GM18951 (cell line): ENCODE measurements around the gene TNP1.

Source experiments
- POLR2A ChIP-seq: IDR thresholded peaks from 4 replicates; pipeline ENCODE4 v1.6.1; 2011; ENCODE audit warnings: mild to moderate bottlenecking; ENCODE audit not compliant: insufficient read length, insufficient read depth; ENCODE audit errors: extremely low read depth
- in situ Hi-C: fragments of 300-500 bp; cut with MboI; formaldehyde crosslinking; loops from one replicate; pipeline ENCODE4 v1.12.0; 2022; ENCODE audit warnings: low sequenced_read_pairs, mixed read lengths, inconsistent platforms; ENCODE audit not compliant: unreplicated experiment

Gene TNP1

GRCh38 chr2:216882876-216883275 lies 23.0 kb upstream of the TNP1 start:
- in situ Hi-C loops, result no loop called here
- TF ChIP-seq POLR2A, result no peak

- in situ Hi-C loops, result no loop called here
- no peak for TF ChIP-seq POLR2A
Measured at GRCh38 chr2:216881411-216881810, 21.5 kb upstream of the TNP1 start.

- in situ Hi-C loops, result no loop called here
- TF ChIP-seq POLR2A, result no peak
Measured at GRCh38 chr2:216880509-216881184, 20.8 kb upstream of the TNP1 start.

GRCh38 chr2:216879727-216880508 lies 20.1 kb upstream of the TNP1 start:
- TF ChIP-seq POLR2A, result no peak
- in situ Hi-C loops, result no loop called here

- in situ Hi-C loops, result no loop called here
Measured at GRCh38 chr2:216878072-216878471, 18.2 kb upstream of the TNP1 start.

GRCh38 chr2:216877085-216877484 lies 17.2 kb upstream of the TNP1 start:
- no peak for TF ChIP-seq POLR2A
- in situ Hi-C loops, result no loop called here

More at GRCh38 chr2:216878072-216878471, 18.2 kb upstream of the TNP1 start:
- no peak for TF ChIP-seq POLR2A

- in situ Hi-C loops, result no loop called here
- no peak for TF ChIP-seq POLR2A
Measured at GRCh38 chr2:216875862-216876261, 16.0 kb upstream of the TNP1 start.

GRCh38 chr2:216873573-216873972 lies 13.7 kb upstream of the TNP1 start:
- in situ Hi-C loops, result no loop called here
- TF ChIP-seq POLR2A, result no peak

- in situ Hi-C loops, result no loop called here
Measured at GRCh38 chr2:216872624-216873023, 12.8 kb upstream of the TNP1 start.

GRCh38 chr2:216872040-216872439 lies 12.2 kb upstream of the TNP1 start:
- in situ Hi-C loops, result no loop called here

More at GRCh38 chr2:216872624-216873023, 12.8 kb upstream of the TNP1 start:
- no peak for TF ChIP-seq POLR2A

GRCh38 chr2:216871333-216871934 lies 11.6 kb upstream of the TNP1 start:
- in situ Hi-C loops, result no loop called here
- no peak for TF ChIP-seq POLR2A

More at GRCh38 chr2:216872040-216872439, 12.2 kb upstream of the TNP1 start:
- TF ChIP-seq POLR2A, result no peak

- in situ Hi-C loops, result no loop called here
- TF ChIP-seq POLR2A, result no peak
Measured at GRCh38 chr2:216870508-216871332, 10.9 kb upstream of the TNP1 start.
